WTC11 (cell line): ENCODE measurements around the gene SPOCK2. TPM values are rescaled to one million over a fixed set of nuclear protein-coding genes. Genes with fewer than 3 reads are reported as not detected.

ENCODE experiments used
- ATAC-seq: fragments of 200-7000 bp; cut with Tn5 transposase; 2 replicates; pipeline ENCODE4 v1.10.0; 2021; ENCODE audit warnings: mild to moderate bottlenecking, moderate library complexity
- CTCF ChIA-PET: fragments of 300-600 bp; sonication (Branson Sonifier 250); formaldehyde crosslinking; loops from one replicate; lab custom pipeline; 2021; ENCODE audit warnings: antibody characterized with exemption; lab: Charles Lee
- POLR2A ChIA-PET: fragments of 350-600 bp; sonication (Branson Sonifier 250); formaldehyde crosslinking; loops from one replicate; lab custom pipeline; 2021; ENCODE audit warnings: antibody characterized with exemption; lab: Charles Lee
- DNase-seq: peaks from one replicate; pipeline ENCODE4 v3.0.0; 2021; ENCODE audit warnings: low spot score
- H3K27ac Mint-ChIP-seq: 2 replicates; pipeline ENCODE4 v1.8.0; 2021; ENCODE audit warnings: mixed read lengths
- H3K27me3 Mint-ChIP-seq: 2 replicates; pipeline ENCODE4 v1.8.0; 2021; ENCODE audit warnings: low read depth, mild to moderate bottlenecking, moderate library complexity, mixed read lengths
- H3K36me3 Mint-ChIP-seq: 2 replicates; pipeline ENCODE4 v1.8.0; 2021; ENCODE audit warnings: mixed read lengths
- H3K4me1 Mint-ChIP-seq: 2 replicates; pipeline ENCODE4 v1.8.0; 2022; ENCODE audit warnings: mixed read lengths
- H3K4me3 Mint-ChIP-seq: 2 replicates; pipeline ENCODE4 v1.8.0; 2021; ENCODE audit warnings: mild to moderate bottlenecking, moderate library complexity, mixed read lengths
- H3K9me3 Mint-ChIP-seq: 2 replicates; pipeline ENCODE4 v1.8.0; 2021; ENCODE audit warnings: mixed read lengths
- CBFB ChIP-seq: sonication (generic); formaldehyde crosslinking; IDR thresholded peaks from 2 replicates; pipeline ENCODE4 v1.8.1; 2022; ENCODE audit warnings: mild to moderate bottlenecking, low read depth, missing genetic modification reagents
- FOXK1 ChIP-seq: sonication (generic); formaldehyde crosslinking; IDR thresholded peaks from 2 replicates; pipeline ENCODE4 v1.8.0; 2022; ENCODE audit warnings: mild to moderate bottlenecking, moderate library complexity, missing genetic modification reagents
- RORB ChIP-seq: fragments of 250-450 bp; sonication (Bioruptor Pico); IDR thresholded peaks from 2 replicates; pipeline ENCODE4 v1.9.0; 2021; ENCODE audit warnings: mild to moderate bottlenecking
- TEAD1 ChIP-seq: sonication (generic); formaldehyde crosslinking; IDR thresholded peaks from 2 replicates; pipeline ENCODE4 v1.8.0; 2022; ENCODE audit warnings: mild to moderate bottlenecking, missing genetic modification reagents
- ZNF671 ChIP-seq: fragments of 250-450 bp; sonication (Bioruptor Pico); IDR thresholded peaks from 2 replicates; pipeline ENCODE4 v1.8.0; 2021; ENCODE audit warnings: mild to moderate bottlenecking
- total RNA-seq: library from RNA; stranded (reverse); gene quantifications from 3 replicates; pipeline ENCODE4 v1.2.3, GENCODE V29; 2021
- TF ChIP-seq, protein P1 (sequence below): sonication (generic); formaldehyde crosslinking; IDR thresholded peaks from 2 replicates; pipeline ENCODE4 v1.8.1; 2022; ENCODE audit warnings: low read depth, missing genetic modification reagents, borderline replicate concordance
- TF ChIP-seq, protein P2 (sequence below): sonication (generic); formaldehyde crosslinking; conservative IDR thresholded peaks from 2 replicates; pipeline ENCODE4 v1.8.1; 2023; ENCODE audit warnings: mild to moderate bottlenecking, low read depth, missing genetic modification reagents, moderate library complexity
- TF ChIP-seq, protein P3 (sequence below): sonication (generic); formaldehyde crosslinking; IDR thresholded peaks from 2 replicates; pipeline ENCODE4 v1.8.1; 2023; ENCODE audit warnings: mild to moderate bottlenecking, missing genetic modification reagents, moderate library complexity
- TF ChIP-seq, protein P4 (sequence below): fragments of 250-450 bp; sonication (Bioruptor Pico); IDR thresholded peaks from 2 replicates; pipeline ENCODE4 v1.9.0; 2021; ENCODE audit warnings: mild to moderate bottlenecking
- TF ChIP-seq, protein P5 (sequence below): sonication (generic); formaldehyde crosslinking; IDR thresholded peaks from 2 replicates; pipeline ENCODE4 v1.8.0; 2022; ENCODE audit warnings: missing genetic modification reagents
- TF ChIP-seq, protein P6 (sequence below): fragments of 250-450 bp; sonication (Bioruptor Pico); IDR thresholded peaks from 2 replicates; pipeline ENCODE4 v1.9.0; 2021; ENCODE audit warnings: mild to moderate bottlenecking
- TF ChIP-seq, protein P7 (sequence below): sonication (generic); formaldehyde crosslinking; IDR thresholded peaks from 2 replicates; pipeline ENCODE4 v1.8.1; 2023; ENCODE audit warnings: mild to moderate bottlenecking, missing genetic modification reagents, borderline replicate concordance

SPOCK2 gene
- total RNA-seq, 1 experiment from 2014 or later, result 4.7 TPM

DNA sequence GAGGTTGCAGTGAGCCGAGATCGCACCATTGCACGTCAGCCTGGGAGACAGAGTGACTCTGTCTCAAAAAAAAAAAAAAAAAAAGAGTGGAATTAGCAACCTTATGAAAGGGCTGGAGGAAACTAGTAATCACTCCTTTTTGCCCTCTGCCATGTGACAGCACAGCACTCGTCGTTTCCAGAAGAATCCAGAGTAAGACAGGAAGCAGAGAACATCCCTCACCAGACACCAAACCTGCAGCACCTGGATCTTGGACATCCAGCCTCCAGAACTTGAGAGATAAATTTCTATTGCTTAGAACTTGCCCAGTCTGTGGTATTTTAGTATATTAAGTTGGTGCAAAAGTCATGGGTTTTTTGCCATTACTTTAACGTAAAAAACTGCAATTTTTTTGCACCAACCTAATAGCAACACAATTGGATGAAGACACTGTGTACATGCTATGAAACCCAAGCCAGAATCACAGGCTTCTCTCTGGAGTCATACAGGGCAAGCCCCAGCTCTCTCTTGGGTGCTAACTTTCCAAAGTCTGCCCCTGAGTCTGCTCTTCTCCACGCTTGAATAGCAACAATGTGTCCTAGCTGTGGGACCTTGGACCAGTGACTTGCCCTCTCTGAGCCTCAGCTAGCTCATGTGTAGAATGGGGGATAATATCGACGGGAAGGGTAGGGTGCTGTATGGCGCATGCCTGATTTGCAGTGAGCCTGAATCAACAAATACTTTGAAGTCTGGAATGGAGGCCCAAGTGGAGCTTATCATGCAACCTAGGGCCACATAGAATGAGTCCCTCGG, 69.1 kb downstream of the SPOCK2 start (continued):
- TF ChIP-seq, protein P1, sequence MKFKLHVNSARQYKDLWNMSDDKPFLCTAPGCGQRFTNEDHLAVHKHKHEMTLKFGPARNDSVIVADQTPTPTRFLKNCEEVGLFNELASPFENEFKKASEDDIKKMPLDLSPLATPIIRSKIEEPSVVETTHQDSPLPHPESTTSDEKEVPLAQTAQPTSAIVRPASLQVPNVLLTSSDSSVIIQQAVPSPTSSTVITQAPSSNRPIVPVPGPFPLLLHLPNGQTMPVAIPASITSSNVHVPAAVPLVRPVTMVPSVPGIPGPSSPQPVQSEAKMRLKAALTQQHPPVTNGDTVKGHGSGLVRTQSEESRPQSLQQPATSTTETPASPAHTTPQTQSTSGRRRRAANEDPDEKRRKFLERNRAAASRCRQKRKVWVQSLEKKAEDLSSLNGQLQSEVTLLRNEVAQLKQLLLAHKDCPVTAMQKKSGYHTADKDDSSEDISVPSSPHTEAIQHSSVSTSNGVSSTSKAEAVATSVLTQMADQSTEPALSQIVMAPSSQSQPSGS (CRISPR knock-in tag), result no peak
- TF ChIP-seq, all 79 proteins: peak for 0

DNA sequence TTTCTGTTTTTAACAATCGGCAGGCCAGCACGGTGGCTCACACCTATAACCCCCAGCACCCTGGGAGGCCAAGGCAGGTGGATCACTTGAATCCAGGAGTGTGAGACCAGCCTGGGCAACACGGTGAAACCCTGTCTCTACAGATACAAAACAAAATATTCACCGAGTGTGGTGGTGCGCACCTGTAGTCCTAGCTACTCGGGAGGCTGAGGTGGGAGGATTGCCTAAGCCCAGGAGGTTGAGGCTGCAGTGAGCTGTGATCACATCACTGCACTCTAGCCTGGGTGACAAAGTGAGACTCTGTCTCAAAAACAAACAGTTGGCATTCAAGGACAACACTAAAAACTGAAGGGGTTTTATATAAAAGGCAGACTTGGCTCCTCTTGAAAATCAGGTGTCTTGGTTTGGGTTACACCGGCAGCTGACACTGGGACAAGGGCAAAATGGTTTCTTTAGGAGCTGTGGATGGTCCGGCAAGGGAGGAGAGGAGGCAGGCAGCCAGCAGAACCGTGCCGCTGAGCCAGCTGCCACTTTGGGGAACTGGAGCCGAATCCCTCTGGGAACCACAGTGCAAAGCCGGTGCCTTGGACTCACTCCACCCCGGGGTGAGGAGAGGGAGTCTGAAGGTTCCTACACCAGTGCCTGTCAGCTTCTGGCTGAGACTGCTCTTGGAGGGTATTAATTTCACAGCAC, 71.6 kb downstream of the SPOCK2 start:
- no peaks in the 10 kb centered on the region for H3K27me3 Mint-ChIP-seq
- no peak overlapping the region for H3K4me3 Mint-ChIP-seq
- no peak for TF ChIP-seq CBFB (CRISPR knock-in tag)
- TF ChIP-seq, protein P2, sequence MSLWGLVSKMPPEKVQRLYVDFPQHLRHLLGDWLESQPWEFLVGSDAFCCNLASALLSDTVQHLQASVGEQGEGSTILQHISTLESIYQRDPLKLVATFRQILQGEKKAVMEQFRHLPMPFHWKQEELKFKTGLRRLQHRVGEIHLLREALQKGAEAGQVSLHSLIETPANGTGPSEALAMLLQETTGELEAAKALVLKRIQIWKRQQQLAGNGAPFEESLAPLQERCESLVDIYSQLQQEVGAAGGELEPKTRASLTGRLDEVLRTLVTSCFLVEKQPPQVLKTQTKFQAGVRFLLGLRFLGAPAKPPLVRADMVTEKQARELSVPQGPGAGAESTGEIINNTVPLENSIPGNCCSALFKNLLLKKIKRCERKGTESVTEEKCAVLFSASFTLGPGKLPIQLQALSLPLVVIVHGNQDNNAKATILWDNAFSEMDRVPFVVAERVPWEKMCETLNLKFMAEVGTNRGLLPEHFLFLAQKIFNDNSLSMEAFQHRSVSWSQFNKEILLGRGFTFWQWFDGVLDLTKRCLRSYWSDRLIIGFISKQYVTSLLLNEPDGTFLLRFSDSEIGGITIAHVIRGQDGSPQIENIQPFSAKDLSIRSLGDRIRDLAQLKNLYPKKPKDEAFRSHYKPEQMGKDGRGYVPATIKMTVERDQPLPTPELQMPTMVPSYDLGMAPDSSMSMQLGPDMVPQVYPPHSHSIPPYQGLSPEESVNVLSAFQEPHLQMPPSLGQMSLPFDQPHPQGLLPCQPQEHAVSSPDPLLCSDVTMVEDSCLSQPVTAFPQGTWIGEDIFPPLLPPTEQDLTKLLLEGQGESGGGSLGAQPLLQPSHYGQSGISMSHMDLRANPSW, result no peak
- TF ChIP-seq, protein P3, sequence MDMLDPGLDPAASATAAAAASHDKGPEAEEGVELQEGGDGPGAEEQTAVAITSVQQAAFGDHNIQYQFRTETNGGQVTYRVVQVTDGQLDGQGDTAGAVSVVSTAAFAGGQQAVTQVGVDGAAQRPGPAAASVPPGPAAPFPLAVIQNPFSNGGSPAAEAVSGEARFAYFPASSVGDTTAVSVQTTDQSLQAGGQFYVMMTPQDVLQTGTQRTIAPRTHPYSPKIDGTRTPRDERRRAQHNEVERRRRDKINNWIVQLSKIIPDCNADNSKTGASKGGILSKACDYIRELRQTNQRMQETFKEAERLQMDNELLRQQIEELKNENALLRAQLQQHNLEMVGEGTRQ (CRISPR knock-in tag), result no peak
- TF ChIP-seq, protein P4, sequence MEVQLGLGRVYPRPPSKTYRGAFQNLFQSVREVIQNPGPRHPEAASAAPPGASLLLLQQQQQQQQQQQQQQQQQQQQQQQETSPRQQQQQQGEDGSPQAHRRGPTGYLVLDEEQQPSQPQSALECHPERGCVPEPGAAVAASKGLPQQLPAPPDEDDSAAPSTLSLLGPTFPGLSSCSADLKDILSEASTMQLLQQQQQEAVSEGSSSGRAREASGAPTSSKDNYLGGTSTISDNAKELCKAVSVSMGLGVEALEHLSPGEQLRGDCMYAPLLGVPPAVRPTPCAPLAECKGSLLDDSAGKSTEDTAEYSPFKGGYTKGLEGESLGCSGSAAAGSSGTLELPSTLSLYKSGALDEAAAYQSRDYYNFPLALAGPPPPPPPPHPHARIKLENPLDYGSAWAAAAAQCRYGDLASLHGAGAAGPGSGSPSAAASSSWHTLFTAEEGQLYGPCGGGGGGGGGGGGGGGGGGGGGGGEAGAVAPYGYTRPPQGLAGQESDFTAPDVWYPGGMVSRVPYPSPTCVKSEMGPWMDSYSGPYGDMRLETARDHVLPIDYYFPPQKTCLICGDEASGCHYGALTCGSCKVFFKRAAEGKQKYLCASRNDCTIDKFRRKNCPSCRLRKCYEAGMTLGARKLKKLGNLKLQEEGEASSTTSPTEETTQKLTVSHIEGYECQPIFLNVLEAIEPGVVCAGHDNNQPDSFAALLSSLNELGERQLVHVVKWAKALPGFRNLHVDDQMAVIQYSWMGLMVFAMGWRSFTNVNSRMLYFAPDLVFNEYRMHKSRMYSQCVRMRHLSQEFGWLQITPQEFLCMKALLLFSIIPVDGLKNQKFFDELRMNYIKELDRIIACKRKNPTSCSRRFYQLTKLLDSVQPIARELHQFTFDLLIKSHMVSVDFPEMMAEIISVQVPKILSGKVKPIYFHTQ, result no peak
- TF ChIP-seq RORB (CRISPR knock-in tag), result no peak
- TF ChIP-seq, protein P5, sequence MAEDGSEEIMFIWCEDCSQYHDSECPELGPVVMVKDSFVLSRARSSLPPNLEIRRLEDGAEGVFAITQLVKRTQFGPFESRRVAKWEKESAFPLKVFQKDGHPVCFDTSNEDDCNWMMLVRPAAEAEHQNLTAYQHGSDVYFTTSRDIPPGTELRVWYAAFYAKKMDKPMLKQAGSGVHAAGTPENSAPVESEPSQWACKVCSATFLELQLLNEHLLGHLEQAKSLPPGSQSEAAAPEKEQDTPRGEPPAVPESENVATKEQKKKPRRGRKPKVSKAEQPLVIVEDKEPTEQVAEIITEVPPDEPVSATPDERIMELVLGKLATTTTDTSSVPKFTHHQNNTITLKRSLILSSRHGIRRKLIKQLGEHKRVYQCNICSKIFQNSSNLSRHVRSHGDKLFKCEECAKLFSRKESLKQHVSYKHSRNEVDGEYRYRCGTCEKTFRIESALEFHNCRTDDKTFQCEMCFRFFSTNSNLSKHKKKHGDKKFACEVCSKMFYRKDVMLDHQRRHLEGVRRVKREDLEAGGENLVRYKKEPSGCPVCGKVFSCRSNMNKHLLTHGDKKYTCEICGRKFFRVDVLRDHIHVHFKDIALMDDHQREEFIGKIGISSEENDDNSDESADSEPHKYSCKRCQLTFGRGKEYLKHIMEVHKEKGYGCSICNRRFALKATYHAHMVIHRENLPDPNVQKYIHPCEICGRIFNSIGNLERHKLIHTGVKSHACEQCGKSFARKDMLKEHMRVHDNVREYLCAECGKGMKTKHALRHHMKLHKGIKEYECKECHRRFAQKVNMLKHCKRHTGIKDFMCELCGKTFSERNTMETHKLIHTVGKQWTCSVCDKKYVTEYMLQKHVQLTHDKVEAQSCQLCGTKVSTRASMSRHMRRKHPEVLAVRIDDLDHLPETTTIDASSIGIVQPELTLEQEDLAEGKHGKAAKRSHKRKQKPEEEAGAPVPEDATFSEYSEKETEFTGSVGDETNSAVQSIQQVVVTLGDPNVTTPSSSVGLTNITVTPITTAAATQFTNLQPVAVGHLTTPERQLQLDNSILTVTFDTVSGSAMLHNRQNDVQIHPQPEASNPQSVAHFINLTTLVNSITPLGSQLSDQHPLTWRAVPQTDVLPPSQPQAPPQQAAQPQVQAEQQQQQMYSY, result no peak
- DNase-seq, result no peak
- peaks cover 6% of the 10 kb centered on the region for H3K4me1 Mint-ChIP-seq
- ChIA-PET CTCF (interaction anchor here (0.6 to 2.8 kb wide), 3 partner anchors 32 to 320 kb away, joined by 3 to 20 read pairs (median 3); no protein-coding TSS in a partner anchor), POLR2A (no interaction called here)
- no peak overlapping the region for H3K27ac Mint-ChIP-seq
- no peaks in the 10 kb centered on the region for H3K9me3 Mint-ChIP-seq
- ATAC-seq, result no peak
- H3K36me3 Mint-ChIP-seq, result no peaks in the 10 kb centered on the region

DNA sequence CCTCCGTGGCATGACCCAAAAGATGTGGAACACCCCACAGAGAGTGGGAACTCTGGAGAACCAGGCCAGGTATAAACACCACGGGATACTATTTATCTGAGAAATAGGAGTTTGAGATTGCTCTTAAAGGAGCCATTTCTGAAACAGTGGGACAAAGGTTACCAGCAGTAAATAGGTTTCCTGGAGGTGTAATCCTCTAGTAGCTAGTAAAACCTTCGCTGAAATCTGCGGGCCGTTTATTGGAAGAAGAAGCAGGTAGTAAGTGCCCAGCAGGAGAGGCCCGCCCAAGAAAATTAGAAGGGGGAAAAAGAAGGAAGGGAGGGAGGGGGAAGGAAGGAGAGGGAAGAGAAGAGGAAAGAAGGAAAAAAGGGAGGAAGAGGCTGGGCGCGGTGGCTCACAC, 72.5 kb downstream of the SPOCK2 start:
- ChIA-PET CTCF (no interaction called here), POLR2A (interaction anchor here (0.6 kb wide), 1 partner anchor 1030 kb away, joined by 3 read pairs; no protein-coding TSS in a partner anchor)
- Mint-ChIP-seq H3K36me3 (no peaks in the 10 kb centered on the region), H3K4me1 (peaks cover 4% of the 10 kb centered on the region), H3K4me3 (no peak overlapping the region), H3K27ac (no peak overlapping the region), H3K27me3 (no peaks in the 10 kb centered on the region), H3K9me3 (no peaks in the 10 kb centered on the region)
- ATAC-seq (no peak), DNase-seq (no peak)
- TF ChIP-seq ZNF671 (CRISPR knock-in tag) (no peak), TEAD1 (CRISPR knock-in tag) (no peak), FOXK1 (no peak)
- TF ChIP-seq, protein P6, sequence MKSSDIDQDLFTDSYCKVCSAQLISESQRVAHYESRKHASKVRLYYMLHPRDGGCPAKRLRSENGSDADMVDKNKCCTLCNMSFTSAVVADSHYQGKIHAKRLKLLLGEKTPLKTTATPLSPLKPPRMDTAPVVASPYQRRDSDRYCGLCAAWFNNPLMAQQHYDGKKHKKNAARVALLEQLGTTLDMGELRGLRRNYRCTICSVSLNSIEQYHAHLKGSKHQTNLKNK, result no peak
- TF ChIP-seq, protein P7, sequence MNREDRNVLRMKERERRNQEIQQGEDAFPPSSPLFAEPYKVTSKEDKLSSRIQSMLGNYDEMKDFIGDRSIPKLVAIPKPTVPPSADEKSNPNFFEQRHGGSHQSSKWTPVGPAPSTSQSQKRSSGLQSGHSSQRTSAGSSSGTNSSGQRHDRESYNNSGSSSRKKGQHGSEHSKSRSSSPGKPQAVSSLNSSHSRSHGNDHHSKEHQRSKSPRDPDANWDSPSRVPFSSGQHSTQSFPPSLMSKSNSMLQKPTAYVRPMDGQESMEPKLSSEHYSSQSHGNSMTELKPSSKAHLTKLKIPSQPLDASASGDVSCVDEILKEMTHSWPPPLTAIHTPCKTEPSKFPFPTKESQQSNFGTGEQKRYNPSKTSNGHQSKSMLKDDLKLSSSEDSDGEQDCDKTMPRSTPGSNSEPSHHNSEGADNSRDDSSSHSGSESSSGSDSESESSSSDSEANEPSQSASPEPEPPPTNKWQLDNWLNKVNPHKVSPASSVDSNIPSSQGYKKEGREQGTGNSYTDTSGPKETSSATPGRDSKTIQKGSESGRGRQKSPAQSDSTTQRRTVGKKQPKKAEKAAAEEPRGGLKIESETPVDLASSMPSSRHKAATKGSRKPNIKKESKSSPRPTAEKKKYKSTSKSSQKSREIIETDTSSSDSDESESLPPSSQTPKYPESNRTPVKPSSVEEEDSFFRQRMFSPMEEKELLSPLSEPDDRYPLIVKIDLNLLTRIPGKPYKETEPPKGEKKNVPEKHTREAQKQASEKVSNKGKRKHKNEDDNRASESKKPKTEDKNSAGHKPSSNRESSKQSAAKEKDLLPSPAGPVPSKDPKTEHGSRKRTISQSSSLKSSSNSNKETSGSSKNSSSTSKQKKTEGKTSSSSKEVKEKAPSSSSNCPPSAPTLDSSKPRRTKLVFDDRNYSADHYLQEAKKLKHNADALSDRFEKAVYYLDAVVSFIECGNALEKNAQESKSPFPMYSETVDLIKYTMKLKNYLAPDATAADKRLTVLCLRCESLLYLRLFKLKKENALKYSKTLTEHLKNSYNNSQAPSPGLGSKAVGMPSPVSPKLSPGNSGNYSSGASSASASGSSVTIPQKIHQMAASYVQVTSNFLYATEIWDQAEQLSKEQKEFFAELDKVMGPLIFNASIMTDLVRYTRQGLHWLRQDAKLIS, result no peak
